GM23338 (cell line): Measurements from ENCODE around the gene HIP1. TPM values are rescaled to one million over a fixed set of nuclear protein-coding genes. Genes with fewer than 3 reads are reported as not detected.

ENCODE experiments used
- ATAC-seq: fragments of 200-7000 bp; cut with Tn5 transposase; 3 replicates; pipeline ENCODE4 v1.9.1; 2020
- DNase-seq: peaks from one replicate; pipeline ENCODE4 v3.0.0-alpha.2; 2015; ENCODE audit warnings: low spot score
- H2AFZ ChIP-seq: fragments of 200-600 bp; sonication (generic); 2 replicates; pipeline ENCODE4 v1.8.0; 2016; ENCODE audit warnings: antibody characterized with exemption, mild to moderate bottlenecking, moderate library complexity
- H3F3A ChIP-seq: fragments of 200-600 bp; sonication (generic); replicated peaks from 2 replicates; pipeline ENCODE4 v1.8.0; 2017; ENCODE audit warnings: antibody characterized with exemption, mixed run types, low read depth
- H3K27ac ChIP-seq: fragments of 200-600 bp; sonication (generic); 2 replicates; pipeline ENCODE4 v1.6.1; 2016; ENCODE audit warnings: low read depth
- H3K27me3 ChIP-seq: fragments of 200-600 bp; sonication (generic); 2 replicates; pipeline ENCODE4 v1.8.0; 2016; ENCODE audit warnings: mild to moderate bottlenecking, mixed run types, moderate library complexity; ENCODE audit not compliant: insufficient read depth
- H3K36me3 ChIP-seq: fragments of 200-600 bp; sonication (generic); 2 replicates; pipeline ENCODE4 v1.8.0; 2016; ENCODE audit warnings: mild to moderate bottlenecking; ENCODE audit not compliant: insufficient read depth
- H3K4me1 ChIP-seq: fragments of 200-600 bp; sonication (generic); 2 replicates; pipeline ENCODE4 v1.8.0; 2016; ENCODE audit warnings: mild to moderate bottlenecking, moderate library complexity; ENCODE audit not compliant: insufficient read depth
- H3K4me2 ChIP-seq: fragments of 200-600 bp; sonication (generic); 2 replicates; pipeline ENCODE4 v1.7.1; 2017; ENCODE audit warnings: mixed run types
- H3K4me3 ChIP-seq: fragments of 200-600 bp; sonication (generic); 2 replicates; pipeline ENCODE4 v1.6.1; 2016; ENCODE audit warnings: mixed run types
- H3K79me2 ChIP-seq: fragments of 200-600 bp; sonication (generic); replicated peaks from 2 replicates; pipeline ENCODE4 v1.8.0; 2017; ENCODE audit warnings: mild to moderate bottlenecking; ENCODE audit not compliant: insufficient read depth
- H3K9me2 ChIP-seq: fragments of 200-600 bp; sonication (generic); 2 replicates; pipeline ENCODE4 v1.8.0; 2017; ENCODE audit not compliant: insufficient read depth
- H4K20me1 ChIP-seq: fragments of 200-600 bp; sonication (generic); replicated peaks from 2 replicates; pipeline ENCODE4 v1.8.0; 2017; ENCODE audit warnings: mild to moderate bottlenecking; ENCODE audit not compliant: insufficient read depth
- H3K27ac Mint-ChIP-seq: 2 replicates; pipeline ENCODE4 v1.8.0; 2020; ENCODE audit warnings: inconsistent platforms, mild to moderate bottlenecking, moderate library complexity, mixed read lengths
- H3K27me3 Mint-ChIP-seq: 3 replicates; pipeline ENCODE4 v1.8.0; 2022; ENCODE audit warnings: low read depth, mild to moderate bottlenecking, moderate library complexity, mixed read lengths, inconsistent platforms; ENCODE audit not compliant: insufficient read depth, poor library complexity
- H3K36me3 Mint-ChIP-seq: 3 replicates; pipeline ENCODE4 v1.8.0; 2021; ENCODE audit warnings: low read depth, mild to moderate bottlenecking, inconsistent platforms, moderate library complexity, mixed read lengths
- H3K4me1 Mint-ChIP-seq: 3 replicates; pipeline ENCODE4 v1.8.0; 2020; ENCODE audit warnings: mild to moderate bottlenecking, inconsistent platforms, mixed read lengths
- H3K4me3 Mint-ChIP-seq: 3 replicates; pipeline ENCODE4 v1.8.0; 2021; ENCODE audit warnings: moderate library complexity, mild to moderate bottlenecking, inconsistent platforms, mixed read lengths
- H3K9me3 Mint-ChIP-seq: 3 replicates; pipeline ENCODE4 v1.8.0; 2020; ENCODE audit warnings: moderate library complexity, mild to moderate bottlenecking, inconsistent platforms, mixed read lengths
- CREB1 ChIP-seq: fragments of 250-450 bp; sonication (Bioruptor Pico); IDR thresholded peaks from 2 replicates; pipeline ENCODE4 v1.5.0; 2020; ENCODE audit warnings: low read depth, mild to moderate bottlenecking, moderate library complexity
- EZH2 ChIP-seq: fragments of 200-600 bp; sonication (generic); IDR thresholded peaks from one replicate; pipeline ENCODE4 v1.8.0; 2017; ENCODE audit warnings: antibody characterized with exemption, mild to moderate bottlenecking, low read depth; ENCODE audit not compliant: unreplicated experiment
- EZH2phosphoT487 ChIP-seq: fragments of 200-600 bp; sonication (generic); IDR thresholded peaks from one replicate; pipeline ENCODE4 v1.8.1; 2018; ENCODE audit warnings: antibody characterized with exemption; ENCODE audit not compliant: unreplicated experiment
- JUNB ChIP-seq: IDR thresholded peaks from one replicate; pipeline ENCODE4 v1.6.1; 2016; ENCODE audit warnings: antibody characterized with exemption; ENCODE audit not compliant: unreplicated experiment
- NANOG ChIP-seq: IDR thresholded peaks from 2 replicates; pipeline ENCODE4 v1.6.1; 2016; ENCODE audit warnings: antibody characterized with exemption, borderline replicate concordance
- POLR2AphosphoS5 ChIP-seq: IDR thresholded peaks from 2 replicates; pipeline ENCODE4 v1.6.1; 2016; ENCODE audit warnings: antibody characterized with exemption, low read depth
- STAT1 ChIP-seq: IDR thresholded peaks from one replicate; pipeline ENCODE4 v1.6.1; 2016; ENCODE audit warnings: antibody characterized with exemption; ENCODE audit not compliant: unreplicated experiment
- ZNF114 ChIP-seq: fragments of 250-450 bp; sonication (Bioruptor Pico); IDR thresholded peaks from 2 replicates; pipeline ENCODE4 v1.5.0; 2020; ENCODE audit warnings: mild to moderate bottlenecking, moderate library complexity
- ZNF331 ChIP-seq: fragments of 250-450 bp; sonication (Bioruptor Pico); IDR thresholded peaks from 2 replicates; pipeline ENCODE4 v1.5.0; 2020; ENCODE audit warnings: low read depth, mild to moderate bottlenecking, moderate library complexity
- polyA plus RNA-seq: library from polyadenylated mRNA; unstranded; fragments of >200 nt; fragmentation: Nextera tagmentation; extraction: Ambion mirVana; gene quantifications from 2 replicates; pipeline ENCODE4 v1.2.1, GENCODE V29; 2016
- total RNA-seq: library from RNA; depleted of rRNA; stranded (reverse); fragments of >200 nt; shearing (Covaris generic); gene quantifications from 2 replicates; pipeline ENCODE4 v1.2.3, GENCODE V29; 2014
- TF ChIP-seq, protein P1 (sequence below): fragments of 250-450 bp; sonication (Bioruptor Pico); IDR thresholded peaks from 2 replicates; pipeline ENCODE4 v1.5.0; 2020; ENCODE audit warnings: mild to moderate bottlenecking, moderate library complexity
- TF ChIP-seq, protein P2 (sequence below): IDR thresholded peaks from 2 replicates; pipeline ENCODE4 v1.6.1; 2016; ENCODE audit warnings: antibody characterized with exemption
- TF ChIP-seq, protein P3 (sequence below), 2 experiments: fragments of 200-600 bp in 1 of 2; sonication (generic) in 1 of 2; conservative IDR thresholded peaks; 2 replicates each; pipeline versions ENCODE4 v1.5.1 to v1.6.1; 2016 to 2017; ENCODE audit warnings: antibody characterized with exemption in 2 of 2, low read depth in 2 of 2, mild to moderate bottlenecking in 2 of 2, moderate library complexity in 1 of 2
- TF ChIP-seq, protein P4 (sequence below): IDR thresholded peaks from one replicate; pipeline ENCODE4 v1.6.1; 2018; ENCODE audit warnings: antibody characterized with exemption; ENCODE audit not compliant: unreplicated experiment

Gene HIP1
- total and polyA plus RNA-seq, 2 experiments from 2014 or later, result 24.9 to 80.8 TPM

DNA sequence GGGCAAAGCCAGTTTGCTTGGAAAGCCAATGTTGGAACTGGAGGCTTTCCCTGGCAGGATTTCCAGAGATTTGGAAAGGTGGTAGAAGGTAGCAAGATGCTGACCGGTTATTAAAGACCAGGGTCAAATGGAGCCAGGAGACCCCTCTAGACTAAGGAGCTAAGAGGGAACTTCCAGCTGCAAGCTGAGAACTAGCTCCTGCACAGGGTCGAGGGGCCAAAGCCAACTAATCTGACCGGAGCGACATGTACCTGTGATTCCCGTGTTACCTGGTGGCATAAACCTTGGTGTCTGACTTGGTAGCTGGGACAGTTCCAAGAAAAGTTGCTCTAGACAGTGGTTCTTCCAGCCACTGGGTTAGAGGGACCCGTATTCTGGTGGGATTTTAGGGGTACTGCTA, 204.8 kb downstream of the HIP1 start:
- Mint-ChIP-seq H3K27me3 (peaks cover 13% of the 10 kb centered on the region), H3K4me1 (peaks cover 4% of the 10 kb centered on the region; the same call in 1 of the 3 replicates), H3K4me3 (no peak overlapping the region), H3K27ac (no peak overlapping the region), H3K36me3 (peaks cover 49% of the 10 kb centered on the region), H3K9me3 (no peaks in the 10 kb centered on the region)
- Histone ChIP-seq H3F3A (0 out of 2 replicates have a peak, but pooled peaks cover 2% of the 10 kb centered on the region), H3K79me2 (no peaks in the 10 kb centered on the region), H3K27me3 (no peaks in the 10 kb centered on the region), H3K9me2 (no peaks in the 10 kb centered on the region), H3K4me2 (no peak overlapping the region), H3K27ac (no peak overlapping the region), H3K36me3 (peaks cover 27% of the 10 kb centered on the region), H3K4me1 (no peaks in the 10 kb centered on the region), H3K4me3 (no peak overlapping the region), H4K20me1 (no peaks in the 10 kb centered on the region; the same call in 1 of the 2 replicates), H2AFZ (no peak overlapping the region)
- no peak for ATAC-seq
- no peak for DNase-seq
- TF ChIP-seq EZH2 (no peak), ZNF114 (no peak), STAT1 (no peak), POLR2AphosphoS5 (no peak; the same call in 1 of the 2 replicates), JUNB (no peak), ZNF331 (CRISPR knock-in tag) (no peak), CREB1 (CRISPR knock-in tag) (no peak), NANOG (no peak), EZH2phosphoT487 (no peak)
- TF ChIP-seq, protein P1, sequence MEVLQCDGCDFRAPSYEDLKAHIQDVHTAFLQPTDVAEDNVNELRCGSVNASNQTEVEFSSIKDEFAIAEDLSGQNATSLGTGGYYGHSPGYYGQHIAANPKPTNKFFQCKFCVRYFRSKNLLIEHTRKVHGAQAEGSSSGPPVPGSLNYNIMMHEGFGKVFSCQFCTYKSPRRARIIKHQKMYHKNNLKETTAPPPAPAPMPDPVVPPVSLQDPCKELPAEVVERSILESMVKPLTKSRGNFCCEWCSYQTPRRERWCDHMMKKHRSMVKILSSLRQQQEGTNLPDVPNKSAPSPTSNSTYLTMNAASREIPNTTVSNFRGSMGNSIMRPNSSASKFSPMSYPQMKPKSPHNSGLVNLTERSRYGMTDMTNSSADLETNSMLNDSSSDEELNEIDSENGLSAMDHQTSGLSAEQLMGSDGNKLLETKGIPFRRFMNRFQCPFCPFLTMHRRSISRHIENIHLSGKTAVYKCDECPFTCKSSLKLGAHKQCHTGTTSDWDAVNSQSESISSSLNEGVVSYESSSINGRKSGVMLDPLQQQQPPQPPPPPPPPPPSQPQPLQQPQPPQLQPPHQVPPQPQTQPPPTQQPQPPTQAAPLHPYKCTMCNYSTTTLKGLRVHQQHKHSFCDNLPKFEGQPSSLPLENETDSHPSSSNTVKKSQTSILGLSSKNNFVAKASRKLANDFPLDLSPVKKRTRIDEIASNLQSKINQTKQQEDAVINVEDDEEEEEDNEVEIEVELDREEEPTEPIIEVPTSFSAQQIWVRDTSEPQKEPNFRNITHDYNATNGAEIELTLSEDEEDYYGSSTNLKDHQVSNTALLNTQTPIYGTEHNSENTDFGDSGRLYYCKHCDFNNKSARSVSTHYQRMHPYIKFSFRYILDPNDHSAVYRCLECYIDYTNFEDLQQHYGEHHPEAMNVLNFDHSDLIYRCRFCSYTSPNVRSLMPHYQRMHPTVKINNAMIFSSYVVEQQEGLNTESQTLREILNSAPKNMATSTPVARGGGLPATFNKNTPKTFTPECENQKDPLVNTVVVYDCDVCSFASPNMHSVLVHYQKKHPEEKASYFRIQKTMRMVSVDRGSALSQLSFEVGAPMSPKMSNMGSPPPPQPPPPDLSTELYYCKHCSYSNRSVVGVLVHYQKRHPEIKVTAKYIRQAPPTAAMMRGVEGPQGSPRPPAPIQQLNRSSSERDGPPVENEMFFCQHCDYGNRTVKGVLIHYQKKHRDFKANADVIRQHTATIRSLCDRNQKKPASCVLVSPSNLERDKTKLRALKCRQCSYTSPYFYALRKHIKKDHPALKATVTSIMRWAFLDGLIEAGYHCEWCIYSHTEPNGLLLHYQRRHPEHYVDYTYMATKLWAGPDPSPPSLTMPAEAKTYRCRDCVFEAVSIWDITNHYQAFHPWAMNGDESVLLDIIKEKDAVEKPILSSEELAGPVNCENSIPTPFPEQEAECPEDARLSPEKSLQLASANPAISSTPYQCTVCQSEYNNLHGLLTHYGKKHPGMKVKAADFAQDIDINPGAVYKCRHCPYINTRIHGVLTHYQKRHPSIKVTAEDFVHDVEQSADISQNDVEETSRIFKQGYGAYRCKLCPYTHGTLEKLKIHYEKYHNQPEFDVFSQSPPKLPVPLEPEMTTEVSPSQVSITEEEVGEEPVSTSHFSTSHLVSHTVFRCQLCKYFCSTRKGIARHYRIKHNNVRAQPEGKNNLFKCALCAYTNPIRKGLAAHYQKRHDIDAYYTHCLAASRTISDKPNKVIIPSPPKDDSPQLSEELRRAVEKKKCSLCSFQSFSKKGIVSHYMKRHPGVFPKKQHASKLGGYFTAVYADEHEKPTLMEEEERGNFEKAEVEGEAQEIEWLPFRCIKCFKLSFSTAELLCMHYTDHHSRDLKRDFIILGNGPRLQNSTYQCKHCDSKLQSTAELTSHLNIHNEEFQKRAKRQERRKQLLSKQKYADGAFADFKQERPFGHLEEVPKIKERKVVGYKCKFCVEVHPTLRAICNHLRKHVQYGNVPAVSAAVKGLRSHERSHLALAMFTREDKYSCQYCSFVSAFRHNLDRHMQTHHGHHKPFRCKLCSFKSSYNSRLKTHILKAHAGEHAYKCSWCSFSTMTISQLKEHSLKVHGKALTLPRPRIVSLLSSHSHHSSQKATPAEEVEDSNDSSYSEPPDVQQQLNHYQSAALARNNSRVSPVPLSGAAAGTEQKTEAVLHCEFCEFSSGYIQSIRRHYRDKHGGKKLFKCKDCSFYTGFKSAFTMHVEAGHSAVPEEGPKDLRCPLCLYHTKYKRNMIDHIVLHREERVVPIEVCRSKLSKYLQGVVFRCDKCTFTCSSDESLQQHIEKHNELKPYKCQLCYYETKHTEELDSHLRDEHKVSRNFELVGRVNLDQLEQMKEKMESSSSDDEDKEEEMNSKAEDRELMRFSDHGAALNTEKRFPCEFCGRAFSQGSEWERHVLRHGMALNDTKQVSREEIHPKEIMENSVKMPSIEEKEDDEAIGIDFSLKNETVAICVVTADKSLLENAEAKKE (CRISPR knock-in tag), result no peak
- TF ChIP-seq, protein P2, sequence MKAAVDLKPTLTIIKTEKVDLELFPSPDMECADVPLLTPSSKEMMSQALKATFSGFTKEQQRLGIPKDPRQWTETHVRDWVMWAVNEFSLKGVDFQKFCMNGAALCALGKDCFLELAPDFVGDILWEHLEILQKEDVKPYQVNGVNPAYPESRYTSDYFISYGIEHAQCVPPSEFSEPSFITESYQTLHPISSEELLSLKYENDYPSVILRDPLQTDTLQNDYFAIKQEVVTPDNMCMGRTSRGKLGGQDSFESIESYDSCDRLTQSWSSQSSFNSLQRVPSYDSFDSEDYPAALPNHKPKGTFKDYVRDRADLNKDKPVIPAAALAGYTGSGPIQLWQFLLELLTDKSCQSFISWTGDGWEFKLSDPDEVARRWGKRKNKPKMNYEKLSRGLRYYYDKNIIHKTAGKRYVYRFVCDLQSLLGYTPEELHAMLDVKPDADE, result no peak
- TF ChIP-seq, protein P3, sequence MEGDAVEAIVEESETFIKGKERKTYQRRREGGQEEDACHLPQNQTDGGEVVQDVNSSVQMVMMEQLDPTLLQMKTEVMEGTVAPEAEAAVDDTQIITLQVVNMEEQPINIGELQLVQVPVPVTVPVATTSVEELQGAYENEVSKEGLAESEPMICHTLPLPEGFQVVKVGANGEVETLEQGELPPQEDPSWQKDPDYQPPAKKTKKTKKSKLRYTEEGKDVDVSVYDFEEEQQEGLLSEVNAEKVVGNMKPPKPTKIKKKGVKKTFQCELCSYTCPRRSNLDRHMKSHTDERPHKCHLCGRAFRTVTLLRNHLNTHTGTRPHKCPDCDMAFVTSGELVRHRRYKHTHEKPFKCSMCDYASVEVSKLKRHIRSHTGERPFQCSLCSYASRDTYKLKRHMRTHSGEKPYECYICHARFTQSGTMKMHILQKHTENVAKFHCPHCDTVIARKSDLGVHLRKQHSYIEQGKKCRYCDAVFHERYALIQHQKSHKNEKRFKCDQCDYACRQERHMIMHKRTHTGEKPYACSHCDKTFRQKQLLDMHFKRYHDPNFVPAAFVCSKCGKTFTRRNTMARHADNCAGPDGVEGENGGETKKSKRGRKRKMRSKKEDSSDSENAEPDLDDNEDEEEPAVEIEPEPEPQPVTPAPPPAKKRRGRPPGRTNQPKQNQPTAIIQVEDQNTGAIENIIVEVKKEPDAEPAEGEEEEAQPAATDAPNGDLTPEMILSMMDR (conservative IDR thresholded peaks at IDR 0.05; ENCODE audit: low read depth in 2 of 2), result no peak
- TF ChIP-seq, protein P4, sequence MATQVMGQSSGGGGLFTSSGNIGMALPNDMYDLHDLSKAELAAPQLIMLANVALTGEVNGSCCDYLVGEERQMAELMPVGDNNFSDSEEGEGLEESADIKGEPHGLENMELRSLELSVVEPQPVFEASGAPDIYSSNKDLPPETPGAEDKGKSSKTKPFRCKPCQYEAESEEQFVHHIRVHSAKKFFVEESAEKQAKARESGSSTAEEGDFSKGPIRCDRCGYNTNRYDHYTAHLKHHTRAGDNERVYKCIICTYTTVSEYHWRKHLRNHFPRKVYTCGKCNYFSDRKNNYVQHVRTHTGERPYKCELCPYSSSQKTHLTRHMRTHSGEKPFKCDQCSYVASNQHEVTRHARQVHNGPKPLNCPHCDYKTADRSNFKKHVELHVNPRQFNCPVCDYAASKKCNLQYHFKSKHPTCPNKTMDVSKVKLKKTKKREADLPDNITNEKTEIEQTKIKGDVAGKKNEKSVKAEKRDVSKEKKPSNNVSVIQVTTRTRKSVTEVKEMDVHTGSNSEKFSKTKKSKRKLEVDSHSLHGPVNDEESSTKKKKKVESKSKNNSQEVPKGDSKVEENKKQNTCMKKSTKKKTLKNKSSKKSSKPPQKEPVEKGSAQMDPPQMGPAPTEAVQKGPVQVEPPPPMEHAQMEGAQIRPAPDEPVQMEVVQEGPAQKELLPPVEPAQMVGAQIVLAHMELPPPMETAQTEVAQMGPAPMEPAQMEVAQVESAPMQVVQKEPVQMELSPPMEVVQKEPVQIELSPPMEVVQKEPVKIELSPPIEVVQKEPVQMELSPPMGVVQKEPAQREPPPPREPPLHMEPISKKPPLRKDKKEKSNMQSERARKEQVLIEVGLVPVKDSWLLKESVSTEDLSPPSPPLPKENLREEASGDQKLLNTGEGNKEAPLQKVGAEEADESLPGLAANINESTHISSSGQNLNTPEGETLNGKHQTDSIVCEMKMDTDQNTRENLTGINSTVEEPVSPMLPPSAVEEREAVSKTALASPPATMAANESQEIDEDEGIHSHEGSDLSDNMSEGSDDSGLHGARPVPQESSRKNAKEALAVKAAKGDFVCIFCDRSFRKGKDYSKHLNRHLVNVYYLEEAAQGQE, result no peak
